ENCODE results near the gene CYP11A1. TPM values are rescaled to one million over a fixed set of nuclear protein-coding genes. Genes with fewer than 3 reads are reported as not detected.
"Not testable (repeated sequence)": the region's sequence is repeated elsewhere in the genome, so short reads cannot be mapped to it uniquely, and the experiment has no call there.

CYP11A1 gene
- total RNA-seq, 4 donors from 2014 or later = 0.15 to 2.5 (median 0.67) TPM

- H3K27ac ChIP-seq = peak overlapping the region; percentile 26 to 66 (median 56)
- in situ Hi-C loops (cut with MboI; ENCODE audit: low sequenced_read_pairs in 4 of 4) = loop anchor here in 1 of 4 donors (10.0 kb wide), 1 partner anchor 129 kb away; no protein-coding TSS in a partner anchor
These were observed 1.6 kb downstream of the CYP11A1 start for GRCh38 chr15:74365598-74366445.

GRCh38 chr15:74364936-74365597, 2.4 kb downstream of the CYP11A1 start:
- Histone ChIP-seq H3K27ac (peak overlapping the region; percentile 26 to 66 (median 56)), H3K4me3 (peak overlapping the region; percentile 60 to 91 (median 64)), H3K9me3 (no peaks in the 10 kb centered on the region), H3K36me3 (no peaks in the 10 kb centered on the region), H3K4me1 (peaks cover 5 to 6% of the 10 kb centered on the region in 2 donors), H3K27me3 (no peaks in the 10 kb centered on the region)
- intact Hi-C loops (cut with DNase I; ENCODE audit: low total_unique reads) (no loop called here), in situ Hi-C loops (cut with MboI; ENCODE audit: low sequenced_read_pairs in 4 of 4) (loop anchor here in 1 of 4 donors (10.0 kb wide), 1 partner anchor 130 kb away; no protein-coding TSS in a partner anchor)
- ATAC-seq (peak in 1 of 2 donors; percentile 5), DNase-seq (no peak)
- TF ChIP-seq CTCF (IDR thresholded peaks at IDR 0.05 in 4 of 5, conservative IDR thresholded peaks at IDR 0.05 in 1 of 5) (no peak), POLR2A (IDR thresholded peaks at IDR 0.05) (no peak)

More at GRCh38 chr15:74365598-74366445, 1.6 kb downstream of the CYP11A1 start:
- TF ChIP-seq CTCF (IDR thresholded peaks at IDR 0.05 in 4 of 5, conservative IDR thresholded peaks at IDR 0.05 in 1 of 5) (no peak), POLR2A (IDR thresholded peaks at IDR 0.05) (no peak)
- intact Hi-C loops (cut with DNase I; ENCODE audit: low total_unique reads) = no loop called here
- peak; percentile 82 to 83 for ATAC-seq
- no peaks in the 10 kb centered on the region for H3K9me3 ChIP-seq
- H3K4me3 ChIP-seq = peak overlapping the region; percentile 60 to 91 (median 64)
- peaks cover 5 to 6% of the 10 kb centered on the region in 2 donors for H3K4me1 ChIP-seq
- DNase-seq = peak in 1 of 2 donors; percentile 60
- no peaks in the 10 kb centered on the region for H3K36me3 ChIP-seq
- no peaks in the 10 kb centered on the region for H3K27me3 ChIP-seq

- intact Hi-C loops (cut with DNase I; ENCODE audit: low total_unique reads) (no loop called here), in situ Hi-C loops (cut with MboI; ENCODE audit: low sequenced_read_pairs in 4 of 4) (loop anchor here in 1 of 4 donors (10.0 kb wide), 1 partner anchor 132 kb away; no protein-coding TSS in a partner anchor)
- DNase-seq (no peak), ATAC-seq (no peak)
- no peak overlapping the region for H3K4me3 ChIP-seq
- H3K36me3 ChIP-seq = no peaks in the 10 kb centered on the region
- no peaks in the 10 kb centered on the region for H3K27me3 ChIP-seq
- no peak overlapping the region for H3K27ac ChIP-seq
- TF ChIP-seq CTCF (IDR thresholded peaks at IDR 0.05 in 4 of 5, conservative IDR thresholded peaks at IDR 0.05 in 1 of 5) = no peak
- no peak for TF ChIP-seq POLR2A (IDR thresholded peaks at IDR 0.05)
- no peaks in the 10 kb centered on the region for H3K9me3 ChIP-seq
- H3K4me1 ChIP-seq = peaks cover 5 to 6% of the 10 kb centered on the region in 2 donors
These were observed 5.0 kb downstream of the CYP11A1 start for GRCh38 chr15:74362482-74362881.

- intact Hi-C loops (cut with DNase I; ENCODE audit: low total_unique reads); H3K9me3 ChIP-seq; H3K27me3 ChIP-seq; H3K36me3 ChIP-seq; ATAC-seq; H3K27ac ChIP-seq; DNase-seq; H3K4me3 ChIP-seq; H3K4me1 ChIP-seq: not testable (repeated sequence)
- in situ Hi-C loops (cut with MboI; ENCODE audit: low sequenced_read_pairs in 4 of 4) = loop anchor here in 1 of 4 donors (10.0 kb wide), 1 partner anchor 134 kb away; no protein-coding TSS in a partner anchor
These were observed 6.6 kb downstream of the CYP11A1 start for GRCh38 chr15:74360855-74361254.

- H3K9me3 ChIP-seq; DNase-seq; in situ Hi-C loops (cut with MboI; ENCODE audit: low sequenced_read_pairs in 4 of 4); H3K4me1 ChIP-seq; intact Hi-C loops (cut with DNase I; ENCODE audit: low total_unique reads); H3K36me3 ChIP-seq; H3K27ac ChIP-seq; H3K4me3 ChIP-seq; H3K27me3 ChIP-seq; ATAC-seq: not testable (repeated sequence)
These were observed 8.1 kb downstream of the CYP11A1 start for GRCh38 chr15:74359376-74359775.

GRCh38 chr15:74357514-74357913, 9.9 kb downstream of the CYP11A1 start:
- H3K36me3 ChIP-seq; H3K9me3 ChIP-seq; intact Hi-C loops (cut with DNase I; ENCODE audit: low total_unique reads); H3K4me1 ChIP-seq; ATAC-seq; H3K4me3 ChIP-seq; H3K27ac ChIP-seq; H3K27me3 ChIP-seq; DNase-seq; in situ Hi-C loops (cut with MboI; ENCODE audit: low sequenced_read_pairs in 4 of 4): not testable (repeated sequence)

GRCh38 chr15:74356050-74356449, 11.4 kb downstream of the CYP11A1 start:
- DNase-seq; intact Hi-C loops (cut with DNase I; ENCODE audit: low total_unique reads); ATAC-seq; H3K27ac ChIP-seq; H3K36me3 ChIP-seq; H3K9me3 ChIP-seq; H3K27me3 ChIP-seq; H3K4me1 ChIP-seq; in situ Hi-C loops (cut with MboI; ENCODE audit: low sequenced_read_pairs in 4 of 4); H3K4me3 ChIP-seq: not testable (repeated sequence)

- H3K4me1 ChIP-seq; H3K9me3 ChIP-seq; DNase-seq; in situ Hi-C loops (cut with MboI; ENCODE audit: low sequenced_read_pairs in 4 of 4); H3K27ac ChIP-seq; H3K36me3 ChIP-seq; H3K27me3 ChIP-seq; intact Hi-C loops (cut with DNase I; ENCODE audit: low total_unique reads); ATAC-seq; H3K4me3 ChIP-seq: not testable (repeated sequence)
These were observed 13.5 kb downstream of the CYP11A1 start for GRCh38 chr15:74353992-74354391.

All from gastrocnemius medialis (tissue), 4 donors.